Ishikawa (cell line): ENCODE measurements around the gene TBC1D22A.

Experiments used
- CEBPB ChIP-seq: IDR thresholded peaks from 2 replicates; pipeline ENCODE4 v1.6.1; 2012
- MAX ChIP-seq: IDR thresholded peaks from 2 replicates; pipeline ENCODE4 v1.6.1; 2012

DNA sequence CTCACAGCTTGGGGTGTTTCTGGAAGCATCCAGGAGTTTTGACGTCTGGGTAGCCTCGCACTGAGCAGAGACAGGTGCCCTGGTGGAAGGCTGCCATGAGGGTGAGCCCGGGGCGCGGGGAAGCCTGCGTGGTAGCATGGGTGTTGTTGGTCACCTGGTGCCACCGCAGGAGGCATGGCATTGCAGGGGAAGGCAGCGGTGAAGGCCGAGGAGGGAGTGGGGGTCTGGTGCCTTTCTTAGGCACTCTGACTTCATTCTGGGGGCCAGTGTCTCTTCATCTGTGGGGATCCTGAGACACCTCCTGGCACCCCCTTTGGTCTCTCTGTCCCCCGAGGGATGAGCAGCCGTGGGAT is 271.2 kb downstream of the TBC1D22A start:
- TF ChIP-seq CEBPB (no peak), MAX (no peak)
